ENCODE results near the gene CEP120. TPM values are rescaled to one million over a fixed set of nuclear protein-coding genes. Genes with fewer than 3 reads are reported as not detected.
"Not testable (repeated sequence)": the region's sequence is repeated elsewhere in the genome, so short reads cannot be mapped to it uniquely, and the experiment has no call there.

The CEP120 gene
- total and polyA plus RNA-seq, 2 experiments from 2014 or later: 4.9 to 16.3 TPM

DNA sequence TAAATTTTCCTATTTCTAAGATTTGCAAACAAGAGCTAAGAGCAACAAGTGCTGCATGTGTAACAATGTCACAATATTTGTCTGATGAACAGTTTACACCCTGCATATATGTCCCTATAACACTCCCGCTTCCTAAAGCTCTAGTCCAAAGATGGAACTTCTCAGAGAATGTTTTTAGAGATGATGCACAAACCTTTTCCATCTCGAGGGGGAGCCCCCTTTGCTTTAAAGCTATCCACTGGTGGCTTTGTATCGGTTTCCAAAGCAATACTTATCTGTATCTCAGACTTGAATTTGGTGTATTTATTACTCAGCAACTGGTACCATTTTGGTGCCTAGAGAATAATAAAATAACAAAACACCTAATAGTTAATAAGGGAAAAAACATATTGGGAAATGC, 11.0 kb downstream of the CEP120 start (continued):
- TF ChIP-seq ZNF462 (CRISPR knock-in tag; IDR thresholded peaks at IDR 0.05) (no peak), JUNB (IDR thresholded peaks at IDR 0.05; ENCODE audit: unreplicated experiment) (no peak), EZH2phosphoT487 (IDR thresholded peaks at IDR 0.05; ENCODE audit: unreplicated experiment) (no peak), CREB1 (CRISPR knock-in tag; IDR thresholded peaks at IDR 0.05; ENCODE audit: low read depth) (no peak), EZH2 (IDR thresholded peaks at IDR 0.05; ENCODE audit: low read depth, unreplicated experiment) (no peak), ZNF114 (CRISPR knock-in tag; IDR thresholded peaks at IDR 0.05) (no peak), ETS1 (IDR thresholded peaks at IDR 0.05) (no peak), NANOG (IDR thresholded peaks at IDR 0.05; ENCODE audit: borderline replicate concordance) (no peak)
- TF ChIP-seq, protein P1, sequence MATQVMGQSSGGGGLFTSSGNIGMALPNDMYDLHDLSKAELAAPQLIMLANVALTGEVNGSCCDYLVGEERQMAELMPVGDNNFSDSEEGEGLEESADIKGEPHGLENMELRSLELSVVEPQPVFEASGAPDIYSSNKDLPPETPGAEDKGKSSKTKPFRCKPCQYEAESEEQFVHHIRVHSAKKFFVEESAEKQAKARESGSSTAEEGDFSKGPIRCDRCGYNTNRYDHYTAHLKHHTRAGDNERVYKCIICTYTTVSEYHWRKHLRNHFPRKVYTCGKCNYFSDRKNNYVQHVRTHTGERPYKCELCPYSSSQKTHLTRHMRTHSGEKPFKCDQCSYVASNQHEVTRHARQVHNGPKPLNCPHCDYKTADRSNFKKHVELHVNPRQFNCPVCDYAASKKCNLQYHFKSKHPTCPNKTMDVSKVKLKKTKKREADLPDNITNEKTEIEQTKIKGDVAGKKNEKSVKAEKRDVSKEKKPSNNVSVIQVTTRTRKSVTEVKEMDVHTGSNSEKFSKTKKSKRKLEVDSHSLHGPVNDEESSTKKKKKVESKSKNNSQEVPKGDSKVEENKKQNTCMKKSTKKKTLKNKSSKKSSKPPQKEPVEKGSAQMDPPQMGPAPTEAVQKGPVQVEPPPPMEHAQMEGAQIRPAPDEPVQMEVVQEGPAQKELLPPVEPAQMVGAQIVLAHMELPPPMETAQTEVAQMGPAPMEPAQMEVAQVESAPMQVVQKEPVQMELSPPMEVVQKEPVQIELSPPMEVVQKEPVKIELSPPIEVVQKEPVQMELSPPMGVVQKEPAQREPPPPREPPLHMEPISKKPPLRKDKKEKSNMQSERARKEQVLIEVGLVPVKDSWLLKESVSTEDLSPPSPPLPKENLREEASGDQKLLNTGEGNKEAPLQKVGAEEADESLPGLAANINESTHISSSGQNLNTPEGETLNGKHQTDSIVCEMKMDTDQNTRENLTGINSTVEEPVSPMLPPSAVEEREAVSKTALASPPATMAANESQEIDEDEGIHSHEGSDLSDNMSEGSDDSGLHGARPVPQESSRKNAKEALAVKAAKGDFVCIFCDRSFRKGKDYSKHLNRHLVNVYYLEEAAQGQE (IDR thresholded peaks at IDR 0.05; ENCODE audit: unreplicated experiment): no peak

DNA sequence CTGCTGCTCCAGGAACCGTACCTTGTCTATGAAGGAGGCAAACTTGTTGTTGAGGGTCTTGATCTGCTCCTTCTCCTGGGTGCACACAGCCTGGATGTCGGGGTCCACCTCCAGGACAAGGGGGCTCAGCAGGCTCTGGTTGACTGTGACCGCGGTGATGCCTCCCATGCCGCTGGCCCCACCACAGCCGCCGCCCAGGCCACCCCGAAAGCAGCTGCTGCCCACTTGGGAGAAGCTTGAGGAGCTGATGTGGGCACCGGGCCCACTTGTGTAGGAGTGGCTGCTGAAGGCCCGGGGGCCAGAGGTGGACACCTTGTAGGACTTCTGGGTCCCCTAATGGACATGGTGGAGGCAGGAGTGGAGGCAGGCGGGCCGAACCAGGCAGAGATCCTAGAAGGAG, 21.2 kb downstream of the CEP120 start:
- H3K9me3 Mint-ChIP-seq; H3F3A ChIP-seq (replicated peaks; ENCODE audit: low read depth); H3K4me1 Mint-ChIP-seq; H3K27me3 Mint-ChIP-seq (ENCODE audit: insufficient read depth, low read depth, poor library complexity); H3K79me2 ChIP-seq (replicated peaks; ENCODE audit: insufficient read depth); H3K36me3 ChIP-seq (ENCODE audit: insufficient read depth); ATAC-seq; H2AFZ ChIP-seq; H4K20me1 ChIP-seq (replicated peaks; ENCODE audit: insufficient read depth); H3K9me2 ChIP-seq (ENCODE audit: insufficient read depth); H3K27me3 ChIP-seq (ENCODE audit: insufficient read depth); H3K27ac ChIP-seq (ENCODE audit: low read depth); H3K4me2 ChIP-seq; DNase-seq (ENCODE audit: low spot score); H3K4me3 Mint-ChIP-seq; H3K27ac Mint-ChIP-seq; H3K4me1 ChIP-seq (ENCODE audit: insufficient read depth); H3K4me3 ChIP-seq: not testable (repeated sequence)
- H3K36me3 Mint-ChIP-seq (ENCODE audit: low read depth): peaks cover 41% of the 10 kb centered on the region

Measured in GM23338 (cell line).